ENCODE measurements around the gene FRMD4A.
"Not testable (repeated sequence)": the region's sequence is repeated elsewhere in the genome, so short reads cannot be mapped to it uniquely, and the experiment has no call there.

The FRMD4A gene

GRCh38 chr10:13961097-13961496 is 369.6 kb downstream of the FRMD4A start:
- no peak for DNase-seq (ENCODE audit: low read depth in 1 of 2, low spot score in 1 of 2)
- in situ Hi-C loops (cut with HindIII; ENCODE audit: low pct_unique_long_range_greater_than_20kb, low sequenced_read_pairs): no loop called here
- no peak for TF ChIP-seq JUND (IDR thresholded peaks at IDR 0.05; ENCODE audit: low read depth)

GRCh38 chr10:13960603-13961002 is 370.1 kb downstream of the FRMD4A start:
- TF ChIP-seq JUND (IDR thresholded peaks at IDR 0.05; ENCODE audit: low read depth): no peak
- no peak for DNase-seq (ENCODE audit: low read depth in 1 of 2, low spot score in 1 of 2)

GRCh38 chr10:13959443-13960359 is 371.0 kb downstream of the FRMD4A start:
- DNase-seq (ENCODE audit: low read depth in 1 of 2, low spot score in 1 of 2): no peak
- TF ChIP-seq JUND (IDR thresholded peaks at IDR 0.05; ENCODE audit: low read depth): no peak
- in situ Hi-C loops (cut with HindIII; ENCODE audit: low pct_unique_long_range_greater_than_20kb, low sequenced_read_pairs): no loop called here

More at GRCh38 chr10:13960603-13961002, 370.1 kb downstream of the FRMD4A start:
- in situ Hi-C loops (cut with HindIII; ENCODE audit: low pct_unique_long_range_greater_than_20kb, low sequenced_read_pairs): no loop called here

- in situ Hi-C loops (cut with HindIII; ENCODE audit: low pct_unique_long_range_greater_than_20kb, low sequenced_read_pairs): no loop called here
- no peak for DNase-seq (ENCODE audit: low read depth in 1 of 2, low spot score in 1 of 2)
- no peak for TF ChIP-seq JUND (IDR thresholded peaks at IDR 0.05; ENCODE audit: low read depth)
Observed at GRCh38 chr10:13957856-13958255, 372.9 kb downstream of the FRMD4A start.

GRCh38 chr10:13956826-13957225 is 373.9 kb downstream of the FRMD4A start:
- no peak for TF ChIP-seq JUND (IDR thresholded peaks at IDR 0.05; ENCODE audit: low read depth)
- DNase-seq (ENCODE audit: low read depth in 1 of 2, low spot score in 1 of 2): peak in 1 of 2 experiments; percentile 48
- in situ Hi-C loops (cut with HindIII; ENCODE audit: low pct_unique_long_range_greater_than_20kb, low sequenced_read_pairs): no loop called here

- no peak for DNase-seq (ENCODE audit: low read depth in 1 of 2, low spot score in 1 of 2)
- no peak for TF ChIP-seq JUND (IDR thresholded peaks at IDR 0.05; ENCODE audit: low read depth)
- in situ Hi-C loops (cut with HindIII; ENCODE audit: low pct_unique_long_range_greater_than_20kb, low sequenced_read_pairs): no loop called here
Observed at GRCh38 chr10:13955409-13956068, 375.2 kb downstream of the FRMD4A start.

- DNase-seq (ENCODE audit: low read depth in 1 of 2, low spot score in 1 of 2); in situ Hi-C loops (cut with HindIII; ENCODE audit: low pct_unique_long_range_greater_than_20kb, low sequenced_read_pairs): not testable (repeated sequence)
Observed at GRCh38 chr10:13954195-13954594, 376.5 kb downstream of the FRMD4A start.

GRCh38 chr10:13953371-13953770 is 377.4 kb downstream of the FRMD4A start:
- in situ Hi-C loops (cut with HindIII; ENCODE audit: low pct_unique_long_range_greater_than_20kb, low sequenced_read_pairs): no loop called here
- no peak for DNase-seq (ENCODE audit: low read depth in 1 of 2, low spot score in 1 of 2)
- TF ChIP-seq JUND (IDR thresholded peaks at IDR 0.05; ENCODE audit: low read depth): no peak

GRCh38 chr10:13950543-13950939 is 380.2 kb downstream of the FRMD4A start:
- TF ChIP-seq JUND (IDR thresholded peaks at IDR 0.05; ENCODE audit: low read depth): no peak
- in situ Hi-C loops (cut with HindIII; ENCODE audit: low pct_unique_long_range_greater_than_20kb, low sequenced_read_pairs): no loop called here
- no peak for DNase-seq (ENCODE audit: low read depth in 1 of 2, low spot score in 1 of 2)

- no peak for TF ChIP-seq JUND (IDR thresholded peaks at IDR 0.05; ENCODE audit: low read depth)
- no peak for DNase-seq (ENCODE audit: low read depth in 1 of 2, low spot score in 1 of 2)
- in situ Hi-C loops (cut with HindIII; ENCODE audit: low pct_unique_long_range_greater_than_20kb, low sequenced_read_pairs): no loop called here
Observed at GRCh38 chr10:13949844-13950542, 380.7 kb downstream of the FRMD4A start.

- DNase-seq (ENCODE audit: low read depth in 1 of 2, low spot score in 1 of 2): peak in 1 of 2 experiments; percentile 63
- TF ChIP-seq JUND (IDR thresholded peaks at IDR 0.05; ENCODE audit: low read depth): no peak
- in situ Hi-C loops (cut with HindIII; ENCODE audit: low pct_unique_long_range_greater_than_20kb, low sequenced_read_pairs): no loop called here
Observed at GRCh38 chr10:13946209-13946460, 384.6 kb downstream of the FRMD4A start.

GRCh38 chr10:13945390-13946208 is 385.1 kb downstream of the FRMD4A start:
- DNase-seq (ENCODE audit: low read depth in 1 of 2, low spot score in 1 of 2): peak in 1 of 2 experiments; percentile 46
- TF ChIP-seq JUND (IDR thresholded peaks at IDR 0.05; ENCODE audit: low read depth): no peak
- in situ Hi-C loops (cut with HindIII; ENCODE audit: low pct_unique_long_range_greater_than_20kb, low sequenced_read_pairs): no loop called here
